Upper lobe of right lung (tissue), 1 donor: Measurements from ENCODE around the gene CCT8. TPM values are rescaled to one million over a fixed set of nuclear protein-coding genes. Genes with fewer than 3 reads are reported as not detected.

ENCODE experiments used
- ATAC-seq: fragments of 200-7000 bp; cut with Tn5 transposase; one replicate; pipeline ENCODE4 v1.9.1; 2020; ENCODE audit warnings: mild to moderate bottlenecking, moderate library complexity
- DNase-seq: peaks from one replicate; pipeline ENCODE4 v3.0.0-alpha.2; 2020
- H3K27ac ChIP-seq: fragments of 200-600 bp; one replicate; pipeline ENCODE4 v1.8.0; 2022
- H3K27me3 ChIP-seq: fragments of 200-600 bp; one replicate; pipeline ENCODE4 v1.8.0; 2022; ENCODE audit warnings: mild to moderate bottlenecking
- H3K36me3 ChIP-seq: fragments of 200-600 bp; one replicate; pipeline ENCODE4 v1.8.0; 2022
- H3K4me1 ChIP-seq: fragments of 200-600 bp; one replicate; pipeline ENCODE4 v1.8.0; 2022
- H3K4me3 ChIP-seq: fragments of 200-600 bp; one replicate; pipeline ENCODE4 v1.8.0; 2022; ENCODE audit warnings: mild to moderate bottlenecking
- H3K9me3 ChIP-seq: fragments of 200-600 bp; one replicate; pipeline ENCODE4 v1.8.0; 2022
- intact Hi-C: fragments of 100-400 bp; cut with DNase I; formaldehyde crosslinking; loops from one replicate; pipeline ENCODE4 v1.11.0; 2022
- total RNA-seq: library from RNA; stranded (reverse); fragmentation: NEBNext Ultra II Directional; extraction: Animal tissue kit (Norgen Biotek cat#: 25700); gene quantifications from one replicate; pipeline ENCODE4 v1.2.1, GENCODE V29; 2021
- TF ChIP-seq, protein P1 (sequence below): fragments of 200-600 bp; IDR thresholded peaks from one replicate; pipeline ENCODE4 v1.8.0; 2022; ENCODE audit warnings: antibody characterized with exemption
- donor health status: DM: no; HTN: yes; CAD: no; lungs with severe emphysema.

CCT8 gene
- total RNA-seq, 1 donor from 2014 or later = 111 TPM

DNA sequence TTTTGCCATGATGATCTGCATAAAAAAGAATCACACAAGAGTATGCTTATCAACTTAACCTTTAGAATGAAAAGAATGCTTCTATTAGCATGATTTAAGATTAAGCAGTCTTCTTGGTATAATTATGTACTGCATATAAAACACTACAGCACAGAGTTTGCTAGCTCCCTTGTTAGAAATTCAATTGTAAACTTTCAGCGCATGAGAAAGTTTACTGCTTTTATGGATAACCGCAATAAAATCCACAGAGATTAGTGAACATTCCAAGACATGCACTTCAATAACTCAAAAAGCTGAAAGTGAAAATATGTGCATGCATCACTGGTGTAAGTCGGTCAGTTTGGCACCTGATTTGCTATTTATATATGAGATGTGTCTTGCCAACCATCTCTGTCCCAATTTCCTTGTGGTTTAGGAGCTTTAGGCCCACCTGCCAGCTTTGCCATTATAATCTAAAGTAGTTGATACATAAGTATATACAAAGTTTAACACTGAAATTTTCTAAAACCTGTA lies 16.9 kb downstream of the CCT8 start:
- Histone ChIP-seq H3K9me3 (no peaks in the 10 kb centered on the region), H3K36me3 (peaks cover 99% of the 10 kb centered on the region), H3K27me3 (no peaks in the 10 kb centered on the region), H3K27ac (no peak overlapping the region), H3K4me1 (no peaks in the 10 kb centered on the region), H3K4me3 (no peak overlapping the region)
- TF ChIP-seq, protein P1, sequence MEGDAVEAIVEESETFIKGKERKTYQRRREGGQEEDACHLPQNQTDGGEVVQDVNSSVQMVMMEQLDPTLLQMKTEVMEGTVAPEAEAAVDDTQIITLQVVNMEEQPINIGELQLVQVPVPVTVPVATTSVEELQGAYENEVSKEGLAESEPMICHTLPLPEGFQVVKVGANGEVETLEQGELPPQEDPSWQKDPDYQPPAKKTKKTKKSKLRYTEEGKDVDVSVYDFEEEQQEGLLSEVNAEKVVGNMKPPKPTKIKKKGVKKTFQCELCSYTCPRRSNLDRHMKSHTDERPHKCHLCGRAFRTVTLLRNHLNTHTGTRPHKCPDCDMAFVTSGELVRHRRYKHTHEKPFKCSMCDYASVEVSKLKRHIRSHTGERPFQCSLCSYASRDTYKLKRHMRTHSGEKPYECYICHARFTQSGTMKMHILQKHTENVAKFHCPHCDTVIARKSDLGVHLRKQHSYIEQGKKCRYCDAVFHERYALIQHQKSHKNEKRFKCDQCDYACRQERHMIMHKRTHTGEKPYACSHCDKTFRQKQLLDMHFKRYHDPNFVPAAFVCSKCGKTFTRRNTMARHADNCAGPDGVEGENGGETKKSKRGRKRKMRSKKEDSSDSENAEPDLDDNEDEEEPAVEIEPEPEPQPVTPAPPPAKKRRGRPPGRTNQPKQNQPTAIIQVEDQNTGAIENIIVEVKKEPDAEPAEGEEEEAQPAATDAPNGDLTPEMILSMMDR = no peak
- no peak for ATAC-seq
- DNase-seq = no peak
- intact Hi-C loops = no loop called here

DNA sequence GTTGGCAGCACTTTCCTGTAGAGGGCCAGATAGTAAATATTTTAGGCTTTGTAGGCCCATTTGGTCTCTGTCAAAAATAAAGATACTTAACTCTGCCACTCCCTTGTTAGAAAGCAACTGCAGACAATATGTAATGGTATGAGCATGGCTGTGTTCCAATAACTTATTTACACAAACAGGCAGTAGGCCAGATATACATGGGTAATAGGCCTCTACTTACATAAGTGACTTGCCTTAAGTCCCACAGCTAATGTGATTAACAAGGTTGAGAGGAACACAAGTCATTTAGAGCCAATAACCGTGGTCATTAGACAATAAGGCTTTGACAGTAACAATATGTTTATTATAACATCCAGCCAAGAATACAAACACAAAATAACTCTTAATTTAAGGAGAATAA lies 17.4 kb downstream of the CCT8 start:
- Histone ChIP-seq H3K36me3 (peaks cover 99% of the 10 kb centered on the region), H3K4me1 (no peaks in the 10 kb centered on the region), H3K27me3 (no peaks in the 10 kb centered on the region), H3K9me3 (no peaks in the 10 kb centered on the region), H3K4me3 (no peak overlapping the region), H3K27ac (no peak overlapping the region)
- DNase-seq = no peak
- ATAC-seq = no peak
- TF ChIP-seq, protein P1 = no peak
- intact Hi-C loops = no loop called here

DNA sequence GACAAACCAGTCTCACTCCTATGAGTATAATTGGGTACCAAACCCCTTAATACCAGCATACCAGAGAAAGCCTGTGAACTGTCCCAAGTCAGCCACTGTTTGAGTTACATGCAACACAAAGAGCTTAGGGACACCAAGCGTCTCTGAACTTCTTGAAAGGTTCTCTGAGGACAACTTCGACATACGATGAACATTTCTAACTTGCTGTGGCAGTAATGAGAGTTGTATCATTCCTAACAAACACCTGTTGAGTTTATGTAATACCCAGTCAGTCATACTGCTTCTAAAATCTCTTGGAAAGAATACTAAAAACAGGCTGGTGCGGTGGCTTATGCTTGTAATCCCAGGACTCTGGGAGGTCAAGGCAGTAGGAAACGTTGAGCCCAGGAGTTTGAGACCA lies 18.4 kb downstream of the CCT8 start:
- H3K27ac ChIP-seq = no peak overlapping the region
- DNase-seq = no peak
- no peaks in the 10 kb centered on the region for H3K4me1 ChIP-seq
- H3K36me3 ChIP-seq = peaks cover 99% of the 10 kb centered on the region
- no peak for ATAC-seq
- TF ChIP-seq, protein P1 = no peak
- H3K4me3 ChIP-seq = no peak overlapping the region
- no peaks in the 10 kb centered on the region for H3K27me3 ChIP-seq
- intact Hi-C loops = no loop called here
- H3K9me3 ChIP-seq = no peaks in the 10 kb centered on the region

DNA sequence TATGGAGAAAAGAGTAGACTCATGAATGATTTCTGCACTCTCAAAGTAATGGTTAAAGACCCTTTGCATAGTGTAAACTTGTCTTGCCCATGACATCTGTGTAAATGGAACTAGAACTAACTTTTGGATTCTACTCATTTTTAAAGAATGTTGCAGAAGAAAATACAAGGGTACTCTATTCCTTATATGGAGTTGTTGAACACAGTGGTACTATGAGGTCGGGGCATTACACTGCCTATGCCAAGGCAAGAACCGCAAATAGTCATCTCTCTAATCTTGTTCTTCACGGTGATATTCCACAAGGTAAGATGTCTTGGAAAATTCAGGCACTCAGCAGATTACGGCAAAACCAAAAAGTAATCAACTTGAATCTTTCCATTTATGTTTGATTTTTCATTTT lies 19.8 kb downstream of the CCT8 start:
- DNase-seq = no peak
- TF ChIP-seq, protein P1 = no peak
- no peaks in the 10 kb centered on the region for H3K9me3 ChIP-seq
- no peaks in the 10 kb centered on the region for H3K27me3 ChIP-seq
- intact Hi-C loops = no loop called here
- no peak overlapping the region for H3K27ac ChIP-seq
- no peak overlapping the region for H3K4me3 ChIP-seq
- peaks cover 99% of the 10 kb centered on the region for H3K36me3 ChIP-seq
- no peak for ATAC-seq
- no peaks in the 10 kb centered on the region for H3K4me1 ChIP-seq

DNA sequence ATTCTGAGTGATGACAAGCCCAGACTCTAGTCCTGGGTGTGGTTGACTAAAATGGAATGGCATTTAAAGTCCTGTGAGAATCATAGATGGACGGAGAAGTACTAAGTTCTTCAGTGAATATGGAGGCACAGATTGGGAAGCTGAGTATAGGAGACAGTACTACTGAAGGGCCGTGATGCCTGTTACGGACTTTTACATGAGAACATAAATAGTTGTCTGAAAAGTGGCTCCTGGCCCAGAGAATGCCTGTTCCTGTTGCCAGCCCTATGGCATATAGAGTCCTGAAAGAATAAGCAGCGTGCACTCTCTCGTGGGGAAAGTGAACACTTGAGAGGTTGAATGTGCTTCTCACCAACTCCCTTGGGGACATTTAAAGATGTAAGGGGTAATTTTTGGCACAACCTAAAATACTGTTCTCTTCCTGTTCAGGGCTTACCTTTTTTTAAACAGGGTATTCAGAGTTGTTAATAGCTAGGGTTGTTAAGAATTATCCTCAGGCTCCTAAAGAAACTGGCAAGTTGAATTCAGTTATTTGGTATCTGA lies 20.4 kb downstream of the CCT8 start:
- H3K4me1 ChIP-seq = no peaks in the 10 kb centered on the region
- intact Hi-C loops = no loop called here
- no peak overlapping the region for H3K27ac ChIP-seq
- no peaks in the 10 kb centered on the region for H3K9me3 ChIP-seq
- peaks cover 99% of the 10 kb centered on the region for H3K36me3 ChIP-seq
- no peaks in the 10 kb centered on the region for H3K27me3 ChIP-seq
- ATAC-seq (no peak), DNase-seq (no peak)
- TF ChIP-seq, protein P1 = no peak
- no peak overlapping the region for H3K4me3 ChIP-seq

DNA sequence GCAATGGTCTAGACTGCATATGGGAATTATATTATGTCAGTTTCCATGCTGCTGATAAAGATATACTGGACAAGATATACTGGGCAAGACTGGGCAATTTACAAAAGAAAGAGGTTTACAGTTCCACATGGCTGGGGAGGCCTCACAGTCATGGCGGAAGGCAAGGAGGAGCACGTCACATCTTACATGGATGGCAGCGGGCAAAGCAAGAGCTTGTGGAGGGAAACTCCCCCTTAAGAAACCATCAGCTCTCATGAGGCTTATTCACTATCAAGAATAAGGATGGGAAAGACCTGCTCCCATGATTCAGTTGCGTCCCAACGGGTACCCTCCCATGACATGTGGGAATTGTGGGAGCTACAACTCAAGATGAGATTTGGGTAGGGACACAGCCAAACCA lies 21.2 kb downstream of the CCT8 start:
- H3K4me1 ChIP-seq = no peaks in the 10 kb centered on the region
- ATAC-seq (no peak), DNase-seq (no peak)
- H3K27ac ChIP-seq = no peak overlapping the region
- no peaks in the 10 kb centered on the region for H3K9me3 ChIP-seq
- intact Hi-C loops = no loop called here
- TF ChIP-seq, protein P1 = no peak
- no peak overlapping the region for H3K4me3 ChIP-seq
- no peaks in the 10 kb centered on the region for H3K27me3 ChIP-seq
- H3K36me3 ChIP-seq = peaks cover 96% of the 10 kb centered on the region
